Measurements from ENCODE around the gene DNAH2.

DNA sequence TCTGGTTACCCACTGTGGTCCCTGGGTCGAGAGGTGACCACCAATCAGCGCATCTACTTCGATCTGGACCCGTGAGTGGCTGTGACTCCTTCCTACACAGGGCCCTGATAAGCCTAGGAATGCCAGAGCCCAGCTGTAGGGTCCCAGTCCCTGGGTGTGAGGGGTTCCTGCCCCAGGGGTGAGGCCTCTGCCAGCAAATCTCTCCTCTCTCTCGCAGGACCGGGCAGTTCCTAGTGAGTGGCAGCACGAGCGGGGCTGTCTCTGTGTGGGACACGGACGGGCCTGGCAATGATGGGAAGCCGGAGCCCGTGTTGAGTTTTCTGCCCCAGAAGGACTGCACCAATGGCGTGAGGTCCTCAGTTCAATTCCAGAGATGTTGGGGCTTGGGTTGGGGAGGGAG, 14.8 kb upstream of the DNAH2 start:
- TF ChIP-seq, protein P1, sequence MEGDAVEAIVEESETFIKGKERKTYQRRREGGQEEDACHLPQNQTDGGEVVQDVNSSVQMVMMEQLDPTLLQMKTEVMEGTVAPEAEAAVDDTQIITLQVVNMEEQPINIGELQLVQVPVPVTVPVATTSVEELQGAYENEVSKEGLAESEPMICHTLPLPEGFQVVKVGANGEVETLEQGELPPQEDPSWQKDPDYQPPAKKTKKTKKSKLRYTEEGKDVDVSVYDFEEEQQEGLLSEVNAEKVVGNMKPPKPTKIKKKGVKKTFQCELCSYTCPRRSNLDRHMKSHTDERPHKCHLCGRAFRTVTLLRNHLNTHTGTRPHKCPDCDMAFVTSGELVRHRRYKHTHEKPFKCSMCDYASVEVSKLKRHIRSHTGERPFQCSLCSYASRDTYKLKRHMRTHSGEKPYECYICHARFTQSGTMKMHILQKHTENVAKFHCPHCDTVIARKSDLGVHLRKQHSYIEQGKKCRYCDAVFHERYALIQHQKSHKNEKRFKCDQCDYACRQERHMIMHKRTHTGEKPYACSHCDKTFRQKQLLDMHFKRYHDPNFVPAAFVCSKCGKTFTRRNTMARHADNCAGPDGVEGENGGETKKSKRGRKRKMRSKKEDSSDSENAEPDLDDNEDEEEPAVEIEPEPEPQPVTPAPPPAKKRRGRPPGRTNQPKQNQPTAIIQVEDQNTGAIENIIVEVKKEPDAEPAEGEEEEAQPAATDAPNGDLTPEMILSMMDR (IDR thresholded peaks at IDR 0.05 in 8 of 11, conservative IDR thresholded peaks at IDR 0.05 in 3 of 11) = no peak
- TF ChIP-seq POLR2A (IDR thresholded peaks at IDR 0.05) (no peak), POLR2AphosphoS5 (IDR thresholded peaks at IDR 0.05) (no peak)
